ENCODE data around the gene KNDC1. TPM values are rescaled to one million over a fixed set of nuclear protein-coding genes. Genes with fewer than 3 reads are reported as not detected.
A peak's percentile ranks its signal among the peaks of the same experiment; 100 is the strongest.

The KNDC1 gene
- total and polyA plus RNA-seq, 2 of the 13 experiments (the other 11 are each of a cell fraction or from before 2014, with no cell fraction given) = 0.69 TPM; not detected in 1

DNA sequence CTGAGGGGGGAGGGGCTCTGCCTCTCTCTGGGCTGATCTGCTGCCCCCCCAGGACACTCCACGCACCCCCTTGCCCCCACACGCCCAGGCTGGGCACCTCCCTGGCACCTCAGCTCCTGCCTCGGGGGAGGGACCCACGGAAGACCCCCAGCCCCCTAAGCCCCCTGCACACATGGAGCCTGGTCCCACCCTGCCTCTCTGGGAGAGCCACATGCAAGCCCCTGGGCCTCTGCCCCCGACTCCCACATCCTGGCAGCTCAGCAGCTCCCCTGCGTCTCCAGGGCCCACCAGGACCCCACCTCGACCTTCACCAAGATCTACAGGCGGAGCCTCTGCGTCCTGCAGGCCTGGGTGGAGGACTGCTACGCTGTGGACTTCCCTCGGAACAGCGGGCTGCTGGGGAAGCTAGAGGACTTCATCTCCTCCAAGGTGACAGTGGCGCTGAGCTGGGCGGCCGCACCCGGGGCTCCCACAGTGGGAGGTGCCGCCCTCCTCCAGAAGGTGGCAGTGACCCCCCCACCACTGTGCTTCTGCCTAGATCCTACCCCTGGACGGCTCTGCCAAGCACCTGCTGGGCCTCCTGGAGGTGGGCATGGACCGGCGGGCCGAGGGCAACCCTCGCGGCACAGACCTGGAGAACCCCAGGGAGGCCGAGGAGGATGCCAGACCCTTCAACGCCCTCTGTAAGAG, 51.3 kb downstream of the KNDC1 start (continued):
- no peak for TF ChIP-seq BRCA1 (CRISPR knock-in tag; IDR thresholded peaks at IDR 0.05)

DNA sequence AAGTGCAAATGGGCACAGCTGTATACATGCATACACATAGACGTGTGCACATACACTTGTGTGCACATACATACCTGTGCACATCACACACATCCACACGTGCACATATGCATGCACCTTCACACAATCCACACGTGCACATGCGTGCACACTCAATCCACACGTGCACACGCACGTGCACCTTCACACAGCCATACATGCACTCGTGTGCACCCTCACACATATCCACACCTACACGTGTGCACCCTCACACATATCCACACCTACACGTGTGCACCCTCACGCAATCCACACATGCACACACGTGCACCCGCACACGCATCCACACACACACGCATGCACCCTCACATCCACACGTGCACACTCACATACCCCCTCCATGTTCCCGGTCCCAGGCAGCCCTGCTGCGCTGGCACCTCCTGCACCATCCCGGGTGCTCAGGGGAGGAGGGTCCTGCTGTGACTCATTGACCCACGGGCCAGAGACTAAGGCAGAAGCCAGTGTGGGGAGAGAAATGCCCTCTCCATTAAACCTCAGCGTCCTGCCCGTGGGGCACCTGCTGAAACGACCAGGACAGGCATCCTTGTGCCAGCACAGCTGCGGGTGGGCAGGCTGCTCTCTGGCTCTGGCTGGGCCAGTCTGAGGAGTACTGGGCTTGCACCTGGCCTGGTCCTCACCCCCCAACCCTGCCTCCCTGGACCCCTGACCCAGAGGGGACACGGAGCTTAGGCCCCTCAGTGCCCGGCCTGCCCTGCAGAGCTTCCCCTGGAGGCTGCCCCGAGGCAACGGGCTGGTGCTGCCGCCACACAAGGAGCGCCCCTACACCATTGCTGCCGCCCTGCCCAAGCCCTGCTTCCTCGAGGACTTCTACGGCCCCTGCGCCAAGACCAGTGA, 52.2 kb downstream of the KNDC1 start:
- H4K20me1 ChIP-seq (ENCODE audit: insufficient read depth, low read length) = peaks cover 5% of the 10 kb centered on the region; the same call in 1 of the 2 replicates
- POLR2A ChIA-PET = no interaction called here
- DNase-seq (ENCODE audit: low spot score) (no peak), FAIRE-seq (no peak), ATAC-seq (no peak)
- TF ChIP-seq, protein P1, sequence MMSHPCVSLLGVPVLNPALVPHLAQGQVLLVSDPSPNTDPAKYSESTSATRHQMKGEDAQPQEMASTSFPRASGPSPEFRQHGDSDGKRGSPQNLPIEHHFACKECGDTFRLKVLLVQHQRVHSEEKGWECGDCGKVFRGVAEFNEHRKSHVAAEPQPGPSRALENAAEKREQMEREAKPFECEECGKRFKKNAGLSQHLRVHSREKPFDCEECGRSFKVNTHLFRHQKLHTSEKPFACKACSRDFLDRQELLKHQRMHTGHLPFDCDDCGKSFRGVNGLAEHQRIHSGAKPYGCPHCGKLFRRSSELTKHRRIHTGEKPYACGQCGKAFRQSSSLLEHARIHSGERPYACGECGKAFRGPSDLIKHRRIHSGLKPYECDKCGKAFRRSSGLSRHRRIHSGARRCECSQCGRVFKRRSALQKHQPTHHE (CRISPR knock-in tag; IDR thresholded peaks at IDR 0.05; ENCODE audit: borderline replicate concordance) = no peak
- TF ChIP-seq, protein P2, sequence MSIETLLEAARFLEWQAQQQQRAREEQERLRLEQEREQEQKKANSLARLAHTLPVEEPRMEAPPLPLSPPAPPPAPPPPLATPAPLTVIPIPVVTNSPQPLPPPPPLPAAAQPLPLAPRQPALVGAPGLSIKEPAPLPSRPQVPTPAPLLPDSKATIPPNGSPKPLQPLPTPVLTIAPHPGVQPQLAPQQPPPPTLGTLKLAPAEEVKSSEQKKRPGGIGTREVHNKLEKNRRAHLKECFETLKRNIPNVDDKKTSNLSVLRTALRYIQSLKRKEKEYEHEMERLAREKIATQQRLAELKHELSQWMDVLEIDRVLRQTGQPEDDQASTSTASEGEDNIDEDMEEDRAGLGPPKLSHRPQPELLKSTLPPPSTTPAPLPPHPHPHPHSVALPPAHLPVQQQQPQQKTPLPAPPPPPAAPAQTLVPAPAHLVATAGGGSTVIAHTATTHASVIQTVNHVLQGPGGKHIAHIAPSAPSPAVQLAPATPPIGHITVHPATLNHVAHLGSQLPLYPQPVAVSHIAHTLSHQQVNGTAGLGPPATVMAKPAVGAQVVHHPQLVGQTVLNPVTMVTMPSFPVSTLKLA (IDR thresholded peaks at IDR 0.05) = peak; percentile 100
- H3K27me3 ChIP-seq (ENCODE audit: control insufficient read depth in 1 of 2, insufficient read depth in 2 of 2, low read length in 2 of 2) = peaks cover 7 to 64% of the 10 kb centered on the region in 2 experiments; a peak in 4 of 5 replicates
- H3K79me2 ChIP-seq (ENCODE audit: insufficient read depth, low read length) = no peaks in the 10 kb centered on the region
- CTCF ChIA-PET (ENCODE audit: low intra/inter-chr PET ratio, low total read pairs) = no interaction called here
- H2AFZ ChIP-seq (ENCODE audit: low read length) = no peak overlapping the region
- no peaks in the 10 kb centered on the region for H3K4me1 ChIP-seq (ENCODE audit: insufficient read depth, low read length)
- in situ Hi-C loops (cut with HindIII; ENCODE audit: extremely low pct_ligation_motif_present, low pct_unique_long_range_greater_than_20kb) = no loop called here
- no peak overlapping the region for H3K4me2 ChIP-seq (ENCODE audit: low read depth, low read length)
- intact Hi-C loops (cut with micrococcal nuclease; ENCODE audit: unreplicated experiment) = no loop called here
- WGBS (ENCODE audit: low lambda C conversion rate) = 20% methylated on average over 20 of the region's 34 CpGs
- H3K36me3 ChIP-seq (replicated peaks in 1 of 2; ENCODE audit: control insufficient read depth in 1 of 2, insufficient read depth in 2 of 2, low read length in 2 of 2) = no peaks in the 10 kb centered on the region
- H3K9ac ChIP-seq (ENCODE audit: insufficient read depth, low read depth, low read length) = no peak overlapping the region
- no peak overlapping the region for H3K4me3 ChIP-seq (replicated peaks in 1 of 3; ENCODE audit: insufficient read depth in 1 of 3, low read depth in 2 of 3, low read length in 3 of 3)
- H3K9me3 ChIP-seq (ENCODE audit: low read length) = no peaks in the 10 kb centered on the region
- no TSS peak for BruUV-seq (replicated peaks)
- H3K27ac ChIP-seq (ENCODE audit: extremely low read length, insufficient read depth, low read length) = no peak overlapping the region

Measured in HepG2 (cell line).